ENCODE data around the gene SCARF2.

- TF ChIP-seq CTCF (IDR thresholded peaks at IDR 0.05; ENCODE audit: insufficient read depth, low read length) (no peak), POLR2AphosphoS5 (IDR thresholded peaks at IDR 0.05; ENCODE audit: low read depth) (no peak), GABPA (IDR thresholded peaks at IDR 0.05; ENCODE audit: low read depth) (no peak), REST (IDR thresholded peaks at IDR 0.05; ENCODE audit: insufficient replicate concordance, low read depth) (no peak), SPI1 (IDR thresholded peaks at IDR 0.05; ENCODE audit: borderline replicate concordance, low read depth) (no peak)
Measured at GRCh38 chr22:20397498-20397897, 40.1 kb downstream of the SCARF2 start.
